Measurements from ENCODE around the gene KIAA1671. TPM values are rescaled to one million over a fixed set of nuclear protein-coding genes. Genes with fewer than 3 reads are reported as not detected.

Gene KIAA1671
- total and polyA plus RNA-seq, 2 of the 4 experiments (the other 2 are of a cell fraction): 0.02 TPM; not detected in 1

GRCh38 chr22:24964441-24964840, 11.9 kb downstream of the KIAA1671 start:
- dilution Hi-C loops (cut with HindIII; ENCODE audit: low sequenced_read_pairs, unreplicated experiment) (no loop called here), in situ Hi-C loops (cut with MboI; ENCODE audit: low sequenced_read_pairs) (no loop called here), intact Hi-C loops (cut with micrococcal nuclease) (no loop called here)
- CTCF ChIA-PET: no interaction called here
- no TSS peak for BruUV-seq (replicated peaks)
- Histone ChIP-seq H3K9ac (ENCODE audit: low read depth, low read length) (no peak overlapping the region), H3K4me2 (ENCODE audit: low read depth, low read length) (no peak overlapping the region), H2AK5ac (ENCODE audit: low read depth, low read length) (no peak overlapping the region), H3K79me1 (ENCODE audit: low read depth in 1 of 2, low read length in 2 of 2) (no peaks in the 10 kb centered on the region), H3K9me3 (ENCODE audit: control insufficient read depth, insufficient read depth, low read length) (no peaks in the 10 kb centered on the region), H3K14ac (replicated peaks; ENCODE audit: low read depth, low read length) (no peak overlapping the region), H3K9me1 (ENCODE audit: insufficient read depth, low read length) (no peaks in the 10 kb centered on the region), H4K20me1 (ENCODE audit: insufficient read depth, low read length) (no peaks in the 10 kb centered on the region), H2BK120ac (ENCODE audit: low read depth, low read length) (no peak overlapping the region), H3K4me3 (ENCODE audit: insufficient read depth, low read depth, low read length) (no peak overlapping the region), H3K4ac (ENCODE audit: low read depth, low read length) (no peak overlapping the region), H4K8ac (ENCODE audit: low read depth in 2 of 2, low read length in 2 of 2) (no peak overlapping the region), H2BK20ac (ENCODE audit: low read depth, low read length) (no peak overlapping the region), H2BK5ac (ENCODE audit: low read depth, low read length, poor library complexity, severe bottlenecking) (no peak overlapping the region), H3K27me3 (ENCODE audit: control insufficient read depth, insufficient read depth, low read length) (no peaks in the 10 kb centered on the region), H2BK15ac (ENCODE audit: low read depth, low read length) (no peak overlapping the region), H2AK9ac (replicated peaks; ENCODE audit: low read depth, low read length, poor library complexity) (no peak overlapping the region), H4K91ac (ENCODE audit: insufficient read depth, low read depth, low read length) (no peak overlapping the region), H3K27ac (ENCODE audit: insufficient read depth, low read length) (no peak overlapping the region), H3K18ac (ENCODE audit: low read depth, low read length) (no peak overlapping the region), H2AFZ (replicated peaks; ENCODE audit: low read length, poor library complexity) (no peak overlapping the region), H3K56ac (ENCODE audit: extremely low read depth, insufficient read depth, low read length) (no peak overlapping the region), H3K36me3 (ENCODE audit: control insufficient read depth, insufficient read depth, low read length) (no peaks in the 10 kb centered on the region), H3K23ac (ENCODE audit: low read depth, low read length) (no peak overlapping the region), H3K4me1 (ENCODE audit: control insufficient read depth, insufficient read depth, low read length) (no peaks in the 10 kb centered on the region), H4K5ac (ENCODE audit: low read depth, low read length) (no peak overlapping the region)
- no peak for TF ChIP-seq RAD21 (IDR thresholded peaks at IDR 0.05; ENCODE audit: low read length)
- TF ChIP-seq NFE2L2 (IDR thresholded peaks at IDR 0.05; ENCODE audit: low read depth, low read length): no peak
- no peak for TF ChIP-seq SMC3 (IDR thresholded peaks at IDR 0.05; ENCODE audit: low read depth, low read length)
- no peak for TF ChIP-seq CHD1 (IDR thresholded peaks at IDR 0.05; ENCODE audit: low read depth, low read length)
- TF ChIP-seq ELK1 (IDR thresholded peaks at IDR 0.05; ENCODE audit: borderline replicate concordance, low read depth, low read length): no peak
- no peak for TF ChIP-seq MAFK (IDR thresholded peaks at IDR 0.05; ENCODE audit: low read depth, low read length)
- no peak for TF ChIP-seq CEBPB (IDR thresholded peaks at IDR 0.05; ENCODE audit: low read depth, low read length)
- TF ChIP-seq MXI1 (IDR thresholded peaks at IDR 0.05; ENCODE audit: borderline replicate concordance, low read depth, low read length): no peak
- no peak for TF ChIP-seq RCOR1 (IDR thresholded peaks at IDR 0.05; ENCODE audit: insufficient replicate concordance, low read length)
- TF ChIP-seq POLR2A (IDR thresholded peaks at IDR 0.05; ENCODE audit: low read depth, low read length): no peak
- no peak for TF ChIP-seq BHLHE40 (IDR thresholded peaks at IDR 0.05; ENCODE audit: low read depth, low read length)
- no peak for TF ChIP-seq RFX5 (IDR thresholded peaks at IDR 0.05; ENCODE audit: low read depth, low read length)
- TF ChIP-seq CTCF (conservative IDR thresholded peaks at IDR 0.05; ENCODE audit: low read depth, low read length): no peak
- TF ChIP-seq FOS (IDR thresholded peaks at IDR 0.05; ENCODE audit: low read depth, low read length): no peak
- TF ChIP-seq, protein P1, sequence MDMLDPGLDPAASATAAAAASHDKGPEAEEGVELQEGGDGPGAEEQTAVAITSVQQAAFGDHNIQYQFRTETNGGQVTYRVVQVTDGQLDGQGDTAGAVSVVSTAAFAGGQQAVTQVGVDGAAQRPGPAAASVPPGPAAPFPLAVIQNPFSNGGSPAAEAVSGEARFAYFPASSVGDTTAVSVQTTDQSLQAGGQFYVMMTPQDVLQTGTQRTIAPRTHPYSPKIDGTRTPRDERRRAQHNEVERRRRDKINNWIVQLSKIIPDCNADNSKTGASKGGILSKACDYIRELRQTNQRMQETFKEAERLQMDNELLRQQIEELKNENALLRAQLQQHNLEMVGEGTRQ (IDR thresholded peaks at IDR 0.05; ENCODE audit: low read depth, low read length): no peak
- no peak for TF ChIP-seq MAZ (IDR thresholded peaks at IDR 0.05; ENCODE audit: borderline replicate concordance, low read depth, low read length)
- DNase-seq: no peak
- no CpG with 5 or more reads among the region's 3 CpGs for WGBS, 2 experiments (ENCODE audit: extremely low coverage in 2 of 2, insufficient read length in 1 of 2)
- no peak for ATAC-seq (ENCODE audit: low read depth)
- POLR2A ChIA-PET (ENCODE audit: unreplicated experiment): no interaction called here
